PC-9 (cell line): ENCODE results near the gene SLC24A1.

Experiments
- CTCF ChIP-seq: fragments of 200-600 bp; sonication (generic); conservative IDR thresholded peaks from 2 replicates; pipeline ENCODE4 v1.6.1; 2017; ENCODE audit warnings: mixed run types, antibody characterized with exemption, mild to moderate bottlenecking, moderate library complexity
- EZH2 ChIP-seq: fragments of 200-600 bp; sonication (generic); IDR thresholded peaks from 2 replicates; pipeline ENCODE4 v1.8.0; 2017; ENCODE audit warnings: antibody characterized with exemption, low read depth

- TF ChIP-seq CTCF (no peak), EZH2 (no peak)
Observed at GRCh38 chr15:65660927-65661326, 39.2 kb downstream of the SLC24A1 start.
